Measurements from ENCODE around the gene SPDEF. TPM values are rescaled to one million over a fixed set of nuclear protein-coding genes. Genes with fewer than 3 reads are reported as not detected.

SPDEF gene
- total and polyA plus RNA-seq, 2 experiments from 2014 or later: 0.69 TPM; not detected in 1

DNA sequence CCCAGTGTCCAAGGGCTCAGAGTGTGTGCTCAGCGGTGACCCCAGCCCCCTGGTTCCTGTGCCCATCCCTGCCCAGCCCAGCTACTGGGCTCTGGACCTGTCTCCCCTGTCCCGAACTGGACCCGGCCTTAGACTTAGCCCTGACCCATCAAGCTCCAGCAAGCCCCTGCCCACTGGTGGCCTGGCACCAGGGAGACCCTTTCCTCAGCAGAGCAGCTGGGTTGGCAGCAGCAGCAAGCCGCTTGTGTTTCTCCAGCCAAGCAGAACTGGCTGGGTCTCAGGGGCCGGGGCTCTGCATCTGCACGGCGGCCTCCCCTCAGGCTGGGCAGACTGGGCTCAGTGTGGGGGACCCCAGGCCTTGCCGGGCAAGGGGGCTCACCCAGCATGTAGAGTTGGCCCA is 801 bp downstream of the SPDEF start:
- H3K36me3 Mint-ChIP-seq (ENCODE audit: low read depth): no peaks in the 10 kb centered on the region
- ATAC-seq (no peak), DNase-seq (ENCODE audit: low spot score) (no peak)
- no peaks in the 10 kb centered on the region for H3K36me3 ChIP-seq (ENCODE audit: insufficient read depth)
- H2AFZ ChIP-seq: no peak overlapping the region
- TF ChIP-seq JUNB (IDR thresholded peaks at IDR 0.05; ENCODE audit: unreplicated experiment) (no peak), ZNF331 (CRISPR knock-in tag; IDR thresholded peaks at IDR 0.05; ENCODE audit: low read depth) (no peak), ZNF114 (CRISPR knock-in tag; IDR thresholded peaks at IDR 0.05) (no peak), CREB1 (CRISPR knock-in tag; IDR thresholded peaks at IDR 0.05; ENCODE audit: low read depth) (no peak), POLR2AphosphoS5 (IDR thresholded peaks at IDR 0.05; ENCODE audit: low read depth) (no peak), EZH2phosphoT487 (IDR thresholded peaks at IDR 0.05; ENCODE audit: unreplicated experiment) (no peak), STAT1 (IDR thresholded peaks at IDR 0.05; ENCODE audit: unreplicated experiment) (no peak), EZH2 (IDR thresholded peaks at IDR 0.05; ENCODE audit: low read depth, unreplicated experiment) (no peak), NANOG (IDR thresholded peaks at IDR 0.05; ENCODE audit: borderline replicate concordance) (no peak)
- TF ChIP-seq, protein P1, sequence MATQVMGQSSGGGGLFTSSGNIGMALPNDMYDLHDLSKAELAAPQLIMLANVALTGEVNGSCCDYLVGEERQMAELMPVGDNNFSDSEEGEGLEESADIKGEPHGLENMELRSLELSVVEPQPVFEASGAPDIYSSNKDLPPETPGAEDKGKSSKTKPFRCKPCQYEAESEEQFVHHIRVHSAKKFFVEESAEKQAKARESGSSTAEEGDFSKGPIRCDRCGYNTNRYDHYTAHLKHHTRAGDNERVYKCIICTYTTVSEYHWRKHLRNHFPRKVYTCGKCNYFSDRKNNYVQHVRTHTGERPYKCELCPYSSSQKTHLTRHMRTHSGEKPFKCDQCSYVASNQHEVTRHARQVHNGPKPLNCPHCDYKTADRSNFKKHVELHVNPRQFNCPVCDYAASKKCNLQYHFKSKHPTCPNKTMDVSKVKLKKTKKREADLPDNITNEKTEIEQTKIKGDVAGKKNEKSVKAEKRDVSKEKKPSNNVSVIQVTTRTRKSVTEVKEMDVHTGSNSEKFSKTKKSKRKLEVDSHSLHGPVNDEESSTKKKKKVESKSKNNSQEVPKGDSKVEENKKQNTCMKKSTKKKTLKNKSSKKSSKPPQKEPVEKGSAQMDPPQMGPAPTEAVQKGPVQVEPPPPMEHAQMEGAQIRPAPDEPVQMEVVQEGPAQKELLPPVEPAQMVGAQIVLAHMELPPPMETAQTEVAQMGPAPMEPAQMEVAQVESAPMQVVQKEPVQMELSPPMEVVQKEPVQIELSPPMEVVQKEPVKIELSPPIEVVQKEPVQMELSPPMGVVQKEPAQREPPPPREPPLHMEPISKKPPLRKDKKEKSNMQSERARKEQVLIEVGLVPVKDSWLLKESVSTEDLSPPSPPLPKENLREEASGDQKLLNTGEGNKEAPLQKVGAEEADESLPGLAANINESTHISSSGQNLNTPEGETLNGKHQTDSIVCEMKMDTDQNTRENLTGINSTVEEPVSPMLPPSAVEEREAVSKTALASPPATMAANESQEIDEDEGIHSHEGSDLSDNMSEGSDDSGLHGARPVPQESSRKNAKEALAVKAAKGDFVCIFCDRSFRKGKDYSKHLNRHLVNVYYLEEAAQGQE (IDR thresholded peaks at IDR 0.05; ENCODE audit: unreplicated experiment): no peak
- TF ChIP-seq, protein P2, sequence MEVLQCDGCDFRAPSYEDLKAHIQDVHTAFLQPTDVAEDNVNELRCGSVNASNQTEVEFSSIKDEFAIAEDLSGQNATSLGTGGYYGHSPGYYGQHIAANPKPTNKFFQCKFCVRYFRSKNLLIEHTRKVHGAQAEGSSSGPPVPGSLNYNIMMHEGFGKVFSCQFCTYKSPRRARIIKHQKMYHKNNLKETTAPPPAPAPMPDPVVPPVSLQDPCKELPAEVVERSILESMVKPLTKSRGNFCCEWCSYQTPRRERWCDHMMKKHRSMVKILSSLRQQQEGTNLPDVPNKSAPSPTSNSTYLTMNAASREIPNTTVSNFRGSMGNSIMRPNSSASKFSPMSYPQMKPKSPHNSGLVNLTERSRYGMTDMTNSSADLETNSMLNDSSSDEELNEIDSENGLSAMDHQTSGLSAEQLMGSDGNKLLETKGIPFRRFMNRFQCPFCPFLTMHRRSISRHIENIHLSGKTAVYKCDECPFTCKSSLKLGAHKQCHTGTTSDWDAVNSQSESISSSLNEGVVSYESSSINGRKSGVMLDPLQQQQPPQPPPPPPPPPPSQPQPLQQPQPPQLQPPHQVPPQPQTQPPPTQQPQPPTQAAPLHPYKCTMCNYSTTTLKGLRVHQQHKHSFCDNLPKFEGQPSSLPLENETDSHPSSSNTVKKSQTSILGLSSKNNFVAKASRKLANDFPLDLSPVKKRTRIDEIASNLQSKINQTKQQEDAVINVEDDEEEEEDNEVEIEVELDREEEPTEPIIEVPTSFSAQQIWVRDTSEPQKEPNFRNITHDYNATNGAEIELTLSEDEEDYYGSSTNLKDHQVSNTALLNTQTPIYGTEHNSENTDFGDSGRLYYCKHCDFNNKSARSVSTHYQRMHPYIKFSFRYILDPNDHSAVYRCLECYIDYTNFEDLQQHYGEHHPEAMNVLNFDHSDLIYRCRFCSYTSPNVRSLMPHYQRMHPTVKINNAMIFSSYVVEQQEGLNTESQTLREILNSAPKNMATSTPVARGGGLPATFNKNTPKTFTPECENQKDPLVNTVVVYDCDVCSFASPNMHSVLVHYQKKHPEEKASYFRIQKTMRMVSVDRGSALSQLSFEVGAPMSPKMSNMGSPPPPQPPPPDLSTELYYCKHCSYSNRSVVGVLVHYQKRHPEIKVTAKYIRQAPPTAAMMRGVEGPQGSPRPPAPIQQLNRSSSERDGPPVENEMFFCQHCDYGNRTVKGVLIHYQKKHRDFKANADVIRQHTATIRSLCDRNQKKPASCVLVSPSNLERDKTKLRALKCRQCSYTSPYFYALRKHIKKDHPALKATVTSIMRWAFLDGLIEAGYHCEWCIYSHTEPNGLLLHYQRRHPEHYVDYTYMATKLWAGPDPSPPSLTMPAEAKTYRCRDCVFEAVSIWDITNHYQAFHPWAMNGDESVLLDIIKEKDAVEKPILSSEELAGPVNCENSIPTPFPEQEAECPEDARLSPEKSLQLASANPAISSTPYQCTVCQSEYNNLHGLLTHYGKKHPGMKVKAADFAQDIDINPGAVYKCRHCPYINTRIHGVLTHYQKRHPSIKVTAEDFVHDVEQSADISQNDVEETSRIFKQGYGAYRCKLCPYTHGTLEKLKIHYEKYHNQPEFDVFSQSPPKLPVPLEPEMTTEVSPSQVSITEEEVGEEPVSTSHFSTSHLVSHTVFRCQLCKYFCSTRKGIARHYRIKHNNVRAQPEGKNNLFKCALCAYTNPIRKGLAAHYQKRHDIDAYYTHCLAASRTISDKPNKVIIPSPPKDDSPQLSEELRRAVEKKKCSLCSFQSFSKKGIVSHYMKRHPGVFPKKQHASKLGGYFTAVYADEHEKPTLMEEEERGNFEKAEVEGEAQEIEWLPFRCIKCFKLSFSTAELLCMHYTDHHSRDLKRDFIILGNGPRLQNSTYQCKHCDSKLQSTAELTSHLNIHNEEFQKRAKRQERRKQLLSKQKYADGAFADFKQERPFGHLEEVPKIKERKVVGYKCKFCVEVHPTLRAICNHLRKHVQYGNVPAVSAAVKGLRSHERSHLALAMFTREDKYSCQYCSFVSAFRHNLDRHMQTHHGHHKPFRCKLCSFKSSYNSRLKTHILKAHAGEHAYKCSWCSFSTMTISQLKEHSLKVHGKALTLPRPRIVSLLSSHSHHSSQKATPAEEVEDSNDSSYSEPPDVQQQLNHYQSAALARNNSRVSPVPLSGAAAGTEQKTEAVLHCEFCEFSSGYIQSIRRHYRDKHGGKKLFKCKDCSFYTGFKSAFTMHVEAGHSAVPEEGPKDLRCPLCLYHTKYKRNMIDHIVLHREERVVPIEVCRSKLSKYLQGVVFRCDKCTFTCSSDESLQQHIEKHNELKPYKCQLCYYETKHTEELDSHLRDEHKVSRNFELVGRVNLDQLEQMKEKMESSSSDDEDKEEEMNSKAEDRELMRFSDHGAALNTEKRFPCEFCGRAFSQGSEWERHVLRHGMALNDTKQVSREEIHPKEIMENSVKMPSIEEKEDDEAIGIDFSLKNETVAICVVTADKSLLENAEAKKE (CRISPR knock-in tag; IDR thresholded peaks at IDR 0.05): no peak
- TF ChIP-seq, protein P3, sequence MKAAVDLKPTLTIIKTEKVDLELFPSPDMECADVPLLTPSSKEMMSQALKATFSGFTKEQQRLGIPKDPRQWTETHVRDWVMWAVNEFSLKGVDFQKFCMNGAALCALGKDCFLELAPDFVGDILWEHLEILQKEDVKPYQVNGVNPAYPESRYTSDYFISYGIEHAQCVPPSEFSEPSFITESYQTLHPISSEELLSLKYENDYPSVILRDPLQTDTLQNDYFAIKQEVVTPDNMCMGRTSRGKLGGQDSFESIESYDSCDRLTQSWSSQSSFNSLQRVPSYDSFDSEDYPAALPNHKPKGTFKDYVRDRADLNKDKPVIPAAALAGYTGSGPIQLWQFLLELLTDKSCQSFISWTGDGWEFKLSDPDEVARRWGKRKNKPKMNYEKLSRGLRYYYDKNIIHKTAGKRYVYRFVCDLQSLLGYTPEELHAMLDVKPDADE (IDR thresholded peaks at IDR 0.05): no peak
- TF ChIP-seq, protein P4, sequence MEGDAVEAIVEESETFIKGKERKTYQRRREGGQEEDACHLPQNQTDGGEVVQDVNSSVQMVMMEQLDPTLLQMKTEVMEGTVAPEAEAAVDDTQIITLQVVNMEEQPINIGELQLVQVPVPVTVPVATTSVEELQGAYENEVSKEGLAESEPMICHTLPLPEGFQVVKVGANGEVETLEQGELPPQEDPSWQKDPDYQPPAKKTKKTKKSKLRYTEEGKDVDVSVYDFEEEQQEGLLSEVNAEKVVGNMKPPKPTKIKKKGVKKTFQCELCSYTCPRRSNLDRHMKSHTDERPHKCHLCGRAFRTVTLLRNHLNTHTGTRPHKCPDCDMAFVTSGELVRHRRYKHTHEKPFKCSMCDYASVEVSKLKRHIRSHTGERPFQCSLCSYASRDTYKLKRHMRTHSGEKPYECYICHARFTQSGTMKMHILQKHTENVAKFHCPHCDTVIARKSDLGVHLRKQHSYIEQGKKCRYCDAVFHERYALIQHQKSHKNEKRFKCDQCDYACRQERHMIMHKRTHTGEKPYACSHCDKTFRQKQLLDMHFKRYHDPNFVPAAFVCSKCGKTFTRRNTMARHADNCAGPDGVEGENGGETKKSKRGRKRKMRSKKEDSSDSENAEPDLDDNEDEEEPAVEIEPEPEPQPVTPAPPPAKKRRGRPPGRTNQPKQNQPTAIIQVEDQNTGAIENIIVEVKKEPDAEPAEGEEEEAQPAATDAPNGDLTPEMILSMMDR (conservative IDR thresholded peaks at IDR 0.05; ENCODE audit: low read depth in 2 of 2): no peak
- no peak overlapping the region for H3K4me2 ChIP-seq
- H3K4me3 Mint-ChIP-seq: no peak overlapping the region
- H3K4me3 ChIP-seq: no peak overlapping the region
- H3K27me3 Mint-ChIP-seq (ENCODE audit: insufficient read depth, low read depth, poor library complexity): peaks cover 10% of the 10 kb centered on the region
- no peak overlapping the region for H3K27ac ChIP-seq (ENCODE audit: low read depth)
- H3K27ac Mint-ChIP-seq: no peak overlapping the region
- H3K79me2 ChIP-seq (replicated peaks; ENCODE audit: insufficient read depth): no peaks in the 10 kb centered on the region
- H3K9me2 ChIP-seq (ENCODE audit: insufficient read depth): no peaks in the 10 kb centered on the region
- H3K27me3 ChIP-seq (ENCODE audit: insufficient read depth): no peaks in the 10 kb centered on the region
- no peaks in the 10 kb centered on the region for H3F3A ChIP-seq (replicated peaks; ENCODE audit: low read depth)
- no peaks in the 10 kb centered on the region for H4K20me1 ChIP-seq (replicated peaks; ENCODE audit: insufficient read depth)
- H3K9me3 Mint-ChIP-seq: no peaks in the 10 kb centered on the region; the same call in 2 of the 3 replicates
- peaks cover 3% of the 10 kb centered on the region for H3K4me1 ChIP-seq (ENCODE audit: insufficient read depth)
- H3K4me1 Mint-ChIP-seq: peaks cover 19% of the 10 kb centered on the region
